Nephron progenitor cell (in vitro differentiated cells): Measurements from ENCODE around the gene ACE.
A peak's percentile ranks its signal among the peaks of the same experiment; 100 is the strongest.
"Not testable (repeated sequence)": the region's sequence is repeated elsewhere in the genome, so short reads cannot be mapped to it uniquely, and the experiment has no call there.

Source experiments
- DNase-seq: peaks from one replicate; pipeline ENCODE4 v3.0.0; 2021
- H3K27ac Mint-ChIP-seq: 2 replicates; pipeline ENCODE4 v1.8.0; 2021; ENCODE audit warnings: mild to moderate bottlenecking, moderate library complexity, mixed read lengths
- H3K27me3 Mint-ChIP-seq: 2 replicates; pipeline ENCODE4 v1.8.0; 2021; ENCODE audit warnings: mild to moderate bottlenecking, low read depth, mixed read lengths; ENCODE audit not compliant: poor library complexity
- H3K36me3 Mint-ChIP-seq: 2 replicates; pipeline ENCODE4 v1.8.0; 2021; ENCODE audit warnings: low read depth, mixed read lengths
- H3K4me1 Mint-ChIP-seq: 2 replicates; pipeline ENCODE4 v1.8.0; 2021; ENCODE audit warnings: mixed read lengths
- H3K4me3 Mint-ChIP-seq: 2 replicates; pipeline ENCODE4 v1.8.0; 2021; ENCODE audit warnings: mild to moderate bottlenecking, moderate library complexity, mixed read lengths
- H3K9me3 Mint-ChIP-seq: 2 replicates; pipeline ENCODE4 v1.8.0; 2021; ENCODE audit warnings: mild to moderate bottlenecking, moderate library complexity, mixed read lengths
- CTCF ChIP-seq: fragments of 200-600 bp; sonication (generic); IDR thresholded peaks from 2 replicates; pipeline ENCODE4 v1.5.0; 2021; ENCODE audit warnings: antibody characterized with exemption

Gene ACE

GRCh38 chr17:63451150-63451549 is 25.7 kb upstream of the ACE start:
- no peak overlapping the region for H3K4me3 Mint-ChIP-seq
- peaks cover 19% of the 10 kb centered on the region for H3K27me3 Mint-ChIP-seq
- peaks cover 8% of the 10 kb centered on the region for H3K9me3 Mint-ChIP-seq
- no peak for TF ChIP-seq CTCF
- H3K4me1 Mint-ChIP-seq: peaks cover 38% of the 10 kb centered on the region
- H3K27ac Mint-ChIP-seq: no peak overlapping the region
- no peak for DNase-seq
- peaks cover 5% of the 10 kb centered on the region for H3K36me3 Mint-ChIP-seq

GRCh38 chr17:63452046-63452961 is 24.6 kb upstream of the ACE start:
- Mint-ChIP-seq H3K27me3 (peaks cover 19% of the 10 kb centered on the region), H3K4me1 (peaks cover 35% of the 10 kb centered on the region), H3K4me3 (no peak overlapping the region), H3K27ac (no peak overlapping the region), H3K36me3 (peaks cover 5% of the 10 kb centered on the region), H3K9me3 (peaks cover 8% of the 10 kb centered on the region)
- TF ChIP-seq CTCF: no peak
- no peak for DNase-seq

GRCh38 chr17:63452962-63453551 is 23.8 kb upstream of the ACE start:
- Mint-ChIP-seq H3K27ac (no peak overlapping the region), H3K9me3 (peaks cover 8% of the 10 kb centered on the region), H3K4me1 (peaks cover 30% of the 10 kb centered on the region), H3K36me3 (peaks cover 5% of the 10 kb centered on the region), H3K27me3 (peaks cover 20% of the 10 kb centered on the region), H3K4me3 (no peak overlapping the region)
- no peak for TF ChIP-seq CTCF
- no peak for DNase-seq

GRCh38 chr17:63454357-63454756 is 22.5 kb upstream of the ACE start:
- H3K4me1 Mint-ChIP-seq: peaks cover 21% of the 10 kb centered on the region
- H3K4me3 Mint-ChIP-seq, DNase-seq, H3K36me3 Mint-ChIP-seq, H3K9me3 Mint-ChIP-seq, H3K27ac Mint-ChIP-seq: not testable (repeated sequence)
- H3K27me3 Mint-ChIP-seq: peaks cover 12% of the 10 kb centered on the region

GRCh38 chr17:63454915-63455314 is 21.9 kb upstream of the ACE start:
- Mint-ChIP-seq H3K36me3 (peaks cover 5% of the 10 kb centered on the region), H3K27ac (no peak overlapping the region), H3K4me1 (peaks cover 22% of the 10 kb centered on the region), H3K27me3 (peaks cover 12% of the 10 kb centered on the region), H3K4me3 (no peak overlapping the region), H3K9me3 (peaks cover 8% of the 10 kb centered on the region)
- no peak for TF ChIP-seq CTCF
- DNase-seq: no peak

GRCh38 chr17:63455417-63455816 is 21.4 kb upstream of the ACE start:
- no peak for DNase-seq
- peaks cover 5% of the 10 kb centered on the region for H3K36me3 Mint-ChIP-seq
- peaks cover 8% of the 10 kb centered on the region for H3K9me3 Mint-ChIP-seq
- H3K27ac Mint-ChIP-seq: no peak overlapping the region
- peaks cover 12% of the 10 kb centered on the region for H3K27me3 Mint-ChIP-seq
- H3K4me1 Mint-ChIP-seq: peaks cover 20% of the 10 kb centered on the region
- TF ChIP-seq CTCF: no peak
- H3K4me3 Mint-ChIP-seq: peak overlapping the region; percentile 51
